Measurements from ENCODE around the gene PALLD.
"Not testable (repeated sequence)": the region's sequence is repeated elsewhere in the genome, so short reads cannot be mapped to it uniquely, and the experiment has no call there.

The PALLD gene

DNA sequence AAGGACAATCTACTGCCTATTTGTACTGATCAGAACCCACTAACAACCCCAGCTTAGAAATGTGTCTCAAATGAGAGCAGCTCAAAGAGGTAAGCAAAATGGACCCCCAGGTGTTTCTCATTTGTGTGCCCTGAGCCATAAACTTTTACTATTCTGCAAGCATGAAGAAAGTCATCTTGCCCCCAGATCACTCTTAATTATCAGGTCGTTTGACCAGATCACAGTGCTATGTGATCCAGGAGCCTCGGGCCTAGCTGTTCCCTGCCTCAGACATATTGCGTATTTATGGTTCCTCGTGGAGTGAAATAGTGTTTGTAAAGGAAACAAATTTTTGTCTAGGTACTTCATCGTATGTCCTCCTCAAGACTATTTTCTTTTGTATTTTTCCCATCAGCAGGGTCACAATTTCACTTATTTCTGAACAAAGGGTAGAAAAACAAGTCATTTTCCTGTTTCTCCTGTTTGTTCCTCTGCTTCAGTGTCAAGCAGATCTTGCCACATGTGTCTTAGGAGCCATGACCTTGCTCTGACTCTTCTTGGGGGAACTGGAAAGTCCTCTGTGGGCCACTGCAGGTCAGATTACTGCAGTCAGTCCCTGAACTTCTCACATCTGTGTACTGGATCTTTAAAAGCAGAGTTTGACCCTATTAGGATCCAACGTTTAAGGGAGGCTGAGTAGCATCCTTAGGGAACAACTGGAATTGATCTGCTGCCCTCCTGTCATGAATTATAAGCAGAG lies 194.9 kb downstream of the PALLD start:
- in situ Hi-C loops (cut with MboI; ENCODE audit: low sequenced_read_pairs), result no loop called here

DNA sequence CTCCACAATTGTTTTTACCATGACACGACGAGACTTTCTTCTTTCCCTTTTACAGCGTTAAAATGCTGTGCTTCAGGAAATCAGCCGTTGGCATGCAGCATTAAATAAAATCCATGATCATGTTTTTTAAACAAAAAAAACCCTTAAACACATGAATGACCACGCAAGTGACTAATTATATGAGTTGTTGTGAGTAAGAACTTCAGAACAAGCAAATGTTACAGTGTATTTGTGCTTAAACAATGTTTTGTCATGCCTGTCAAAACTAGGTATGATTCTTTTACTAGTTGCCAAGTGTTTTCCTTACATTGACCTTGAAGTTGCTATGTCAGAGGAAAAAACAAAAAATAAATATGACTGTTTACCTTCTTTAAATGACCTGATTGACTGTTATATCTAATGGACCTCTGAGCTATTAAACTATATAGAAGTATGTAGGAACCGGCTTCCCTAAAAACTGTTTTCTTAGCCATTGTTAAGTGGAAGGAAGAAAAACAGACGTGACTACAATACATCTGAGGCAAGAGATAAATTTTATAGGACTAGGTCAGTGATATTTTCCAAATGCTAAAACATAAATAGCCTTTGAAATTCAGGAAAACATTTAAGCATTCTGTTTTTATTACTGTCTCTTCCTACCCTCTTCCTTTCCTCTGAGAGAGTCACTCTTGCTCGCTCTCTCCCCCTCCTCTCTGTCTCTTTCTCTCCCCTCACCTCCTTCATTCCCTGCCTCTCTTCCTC lies 197.1 kb downstream of the PALLD start:
- in situ Hi-C loops (cut with MboI; ENCODE audit: low sequenced_read_pairs), result no loop called here

DNA sequence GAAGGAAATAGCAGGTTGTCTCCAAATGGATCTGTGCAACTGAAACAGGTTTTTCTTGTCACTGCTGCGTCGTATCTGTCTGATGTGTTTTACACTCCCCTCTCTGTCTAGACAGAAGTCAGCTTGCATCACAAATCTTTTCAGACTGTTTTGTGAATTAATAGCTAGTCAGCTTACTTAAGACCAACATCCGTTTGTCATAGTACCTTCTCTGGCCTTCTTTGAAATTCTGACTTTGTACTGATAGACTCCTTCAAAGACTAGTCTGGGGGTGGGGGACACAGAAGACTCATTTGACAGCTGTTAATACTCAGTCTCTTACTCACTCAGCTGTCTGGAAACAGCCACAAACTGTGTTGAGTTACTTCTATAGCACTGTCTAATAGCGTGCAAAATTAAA lies 197.8 kb downstream of the PALLD start:
- in situ Hi-C loops (cut with MboI; ENCODE audit: low sequenced_read_pairs), result no loop called here

DNA sequence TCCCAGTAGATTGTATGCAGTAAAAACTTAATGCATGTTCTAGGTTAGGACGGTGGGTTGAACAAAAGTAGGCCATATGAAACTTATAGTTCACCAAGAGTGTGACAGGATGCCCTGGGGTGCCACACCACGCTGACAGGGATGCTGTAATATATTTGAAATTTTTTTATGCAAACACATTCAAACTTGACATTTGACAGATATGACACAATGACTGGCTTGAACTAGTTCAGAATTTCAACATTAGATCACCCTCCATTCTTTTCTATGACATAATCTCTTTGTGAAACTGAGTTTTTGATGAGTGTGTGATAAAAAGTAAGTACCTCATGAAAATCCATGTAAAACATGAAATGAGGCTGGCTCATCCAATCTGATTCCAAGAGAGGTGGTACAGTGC lies 198.4 kb downstream of the PALLD start:
- in situ Hi-C loops (cut with MboI; ENCODE audit: low sequenced_read_pairs), result no loop called here

DNA sequence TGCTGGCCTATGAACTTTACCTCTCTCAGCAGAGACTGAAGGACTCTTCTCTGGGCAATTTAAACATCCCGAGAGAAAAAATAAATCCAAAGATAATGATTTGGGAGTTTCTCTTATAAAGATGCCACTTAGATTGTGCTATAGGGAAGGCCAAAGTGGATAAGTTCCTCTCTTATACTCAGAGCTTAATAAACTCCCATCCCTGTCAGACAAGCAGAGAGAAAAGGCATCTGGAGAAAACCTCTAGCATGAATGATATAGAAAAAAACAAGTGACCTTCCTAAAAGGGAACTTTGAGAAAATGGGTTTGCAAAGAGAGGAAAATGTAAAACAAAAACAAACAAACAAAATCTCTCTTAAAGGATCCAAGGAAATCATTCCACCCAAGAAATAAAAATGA lies 199.4 kb downstream of the PALLD start:
- in situ Hi-C loops (cut with MboI; ENCODE audit: low sequenced_read_pairs), result no loop called here

DNA sequence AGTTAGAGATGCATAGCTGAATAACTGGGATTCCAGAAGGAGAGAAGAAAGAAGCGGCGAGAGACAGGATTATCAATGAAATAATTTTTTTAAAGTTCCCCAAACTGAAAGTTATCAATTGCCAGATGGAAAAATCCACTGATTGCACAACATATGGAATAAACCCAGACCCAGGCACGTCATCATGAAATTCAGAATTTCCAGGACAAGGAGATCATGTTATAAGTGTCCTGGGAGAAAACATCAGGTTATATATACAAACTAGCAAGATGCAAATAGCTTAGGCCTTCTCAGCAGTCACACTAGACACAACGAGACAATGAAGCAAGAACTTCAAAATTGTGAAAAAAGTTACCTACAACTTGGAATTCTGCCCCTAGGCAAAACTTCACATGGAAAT lies 200.0 kb downstream of the PALLD start:
- in situ Hi-C loops (cut with MboI; ENCODE audit: low sequenced_read_pairs), result no loop called here

DNA sequence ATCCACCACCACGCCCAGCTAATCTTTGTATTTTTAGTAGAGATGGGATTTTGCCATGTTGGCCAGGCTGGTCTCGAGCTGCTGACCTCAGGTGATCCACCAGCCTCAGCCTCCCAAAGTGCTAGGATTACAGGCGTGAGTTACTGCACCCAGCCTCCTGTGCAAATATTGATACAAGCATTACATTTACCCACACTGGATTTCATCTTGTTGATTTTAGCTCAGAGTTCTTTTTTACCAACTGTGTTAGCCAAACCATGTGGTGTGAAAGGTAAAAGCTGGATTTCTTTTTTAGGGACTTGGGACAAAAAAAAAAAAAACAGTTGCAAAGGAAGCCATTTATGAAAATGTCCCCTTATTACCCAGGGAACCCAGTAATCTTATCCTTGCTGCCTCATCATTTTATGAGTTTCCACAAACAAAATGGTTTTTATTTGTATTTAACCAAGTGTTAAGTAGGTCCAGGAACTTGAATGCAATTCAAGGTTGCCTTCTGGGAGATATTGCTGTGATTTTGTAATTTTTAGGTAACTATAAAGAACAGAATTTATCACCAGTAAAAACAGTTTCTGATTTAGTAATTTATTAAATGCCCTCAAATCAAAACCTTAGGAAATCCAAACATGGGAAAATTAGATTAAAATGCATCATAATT lies 202.5 kb downstream of the PALLD start:
- in situ Hi-C loops (cut with MboI; ENCODE audit: low sequenced_read_pairs), result no loop called here

DNA sequence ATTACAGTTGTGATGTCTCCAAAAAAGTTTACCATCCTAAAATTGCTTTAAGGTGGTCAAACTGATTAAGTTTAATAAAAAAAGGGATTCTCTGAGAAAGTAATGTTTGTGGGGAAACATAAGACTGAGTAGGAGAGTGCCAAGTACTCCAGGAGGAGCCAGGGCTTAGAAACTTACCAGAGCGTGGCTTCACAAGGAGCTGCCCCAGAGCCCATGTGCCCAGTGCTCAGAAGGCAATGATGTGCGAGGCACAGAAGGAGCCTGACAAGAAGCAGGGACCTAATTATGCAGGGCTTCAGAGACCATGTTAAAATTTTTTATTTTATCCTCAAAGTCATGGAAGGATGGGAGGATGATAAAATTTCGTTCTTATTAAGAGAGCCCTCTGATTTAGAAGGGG lies 204.2 kb downstream of the PALLD start:
- in situ Hi-C loops (cut with MboI; ENCODE audit: low sequenced_read_pairs), result no loop called here

DNA sequence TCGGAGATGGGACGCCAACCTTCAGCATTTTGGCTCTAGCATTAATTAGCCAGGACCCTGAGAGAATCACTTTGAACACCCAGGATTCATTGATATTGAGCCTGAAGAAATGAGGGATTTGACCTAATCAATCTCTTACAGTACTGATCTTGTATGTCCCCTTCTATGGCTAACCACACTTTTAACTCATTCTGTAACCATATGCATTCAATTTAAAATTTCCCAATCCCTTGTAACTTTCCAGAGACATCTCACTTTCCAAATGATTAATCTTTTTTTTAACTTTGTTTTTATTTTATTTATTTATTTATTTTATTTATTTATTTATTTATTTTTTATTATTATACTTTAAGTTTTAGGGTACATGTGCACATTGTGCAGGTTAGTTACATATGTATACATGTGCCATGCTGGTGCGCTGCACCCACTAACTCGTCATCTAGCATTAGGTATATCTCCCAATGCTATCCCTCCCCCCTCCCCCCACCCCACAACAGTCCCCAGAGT lies 205.8 kb downstream of the PALLD start:
- in situ Hi-C loops (cut with MboI; ENCODE audit: low sequenced_read_pairs), result not testable (repeated sequence)

DNA sequence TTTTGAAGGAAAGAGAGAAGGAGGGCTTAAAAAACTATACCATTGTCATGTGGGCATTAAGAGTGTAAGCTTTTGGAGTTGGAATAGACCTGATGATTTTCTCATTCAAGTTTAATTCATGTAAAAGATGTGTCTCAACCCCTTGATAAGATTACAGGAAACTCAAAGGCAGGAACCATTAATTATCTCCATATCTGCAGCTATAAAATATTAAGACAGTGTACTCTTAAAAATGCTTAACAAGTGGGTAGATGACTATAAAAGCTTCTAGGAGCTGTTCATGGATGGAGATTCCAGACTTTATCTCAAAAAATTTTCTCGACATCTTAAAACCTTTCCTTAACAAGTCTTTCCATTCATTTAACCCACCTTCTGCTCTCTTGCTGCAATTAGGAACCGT lies 208.3 kb downstream of the PALLD start:
- in situ Hi-C loops (cut with MboI; ENCODE audit: low sequenced_read_pairs), result no loop called here

DNA sequence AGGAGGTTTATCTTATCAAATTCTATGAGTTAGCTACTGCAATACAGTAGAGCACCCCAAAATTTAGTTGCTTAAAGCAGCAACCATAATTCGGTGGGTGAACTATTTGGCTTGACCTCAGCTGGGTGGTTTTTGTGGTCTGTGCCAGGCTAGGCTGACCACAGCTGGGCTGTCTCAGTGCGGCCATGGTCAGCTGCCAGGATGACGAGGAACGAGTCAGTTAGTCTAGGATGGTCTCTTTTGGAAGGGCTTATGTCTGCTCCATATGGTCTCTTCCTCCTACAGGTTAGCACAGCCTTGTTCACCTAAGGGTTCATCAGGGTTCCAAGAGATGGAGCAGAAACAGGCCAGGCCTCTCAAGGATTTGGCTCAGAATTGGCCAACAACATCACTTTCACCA lies 210.4 kb downstream of the PALLD start:
- in situ Hi-C loops (cut with MboI; ENCODE audit: low sequenced_read_pairs), result no loop called here

DNA sequence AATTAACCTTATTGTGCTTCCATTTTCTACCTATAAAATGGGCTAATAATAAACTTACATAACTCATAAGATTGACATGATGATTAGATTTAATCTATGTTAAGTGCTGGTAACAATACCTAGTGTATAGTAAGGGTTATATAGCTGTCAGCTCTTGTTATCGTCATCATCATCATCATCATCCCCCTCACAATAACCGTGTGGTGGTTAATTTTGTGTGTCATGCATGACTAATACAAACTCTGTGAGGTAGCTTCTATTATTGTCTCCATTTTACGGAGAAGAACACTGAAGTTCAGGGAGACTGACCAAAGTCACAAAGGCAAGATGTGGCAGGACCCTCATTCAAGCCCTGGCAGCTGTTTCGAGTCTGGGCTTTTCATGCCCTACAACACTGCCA lies 211.3 kb downstream of the PALLD start:
- in situ Hi-C loops (cut with MboI; ENCODE audit: low sequenced_read_pairs), result no loop called here

DNA sequence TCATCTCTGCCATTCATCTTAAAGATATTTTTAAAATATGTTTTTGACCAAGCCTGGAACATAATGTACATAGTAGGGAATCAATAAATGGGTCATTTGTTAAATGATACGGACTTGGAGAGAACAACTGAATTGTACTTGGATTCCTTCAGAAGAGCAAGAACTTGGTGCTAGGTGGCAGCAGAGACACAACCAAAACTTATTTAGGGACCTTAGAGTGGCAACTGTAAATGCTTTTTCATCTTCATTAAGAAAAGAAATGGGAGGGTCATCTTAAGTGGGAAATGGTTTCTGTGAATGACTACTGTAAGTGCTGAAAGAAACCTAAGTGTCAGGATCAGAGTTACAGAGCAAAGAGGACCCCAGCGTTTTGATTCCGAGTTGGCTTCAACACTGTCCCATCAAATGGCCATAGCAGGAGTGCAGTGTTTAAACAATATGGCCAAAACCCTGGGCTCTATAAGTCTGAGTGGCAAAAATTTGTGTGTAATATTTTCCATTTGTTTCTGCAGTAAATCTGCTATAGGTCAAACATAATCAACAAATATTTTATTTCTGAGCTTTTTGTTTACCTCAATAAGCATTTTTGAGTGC lies 213.6 kb downstream of the PALLD start:
- in situ Hi-C loops (cut with MboI; ENCODE audit: low sequenced_read_pairs), result no loop called here

DNA sequence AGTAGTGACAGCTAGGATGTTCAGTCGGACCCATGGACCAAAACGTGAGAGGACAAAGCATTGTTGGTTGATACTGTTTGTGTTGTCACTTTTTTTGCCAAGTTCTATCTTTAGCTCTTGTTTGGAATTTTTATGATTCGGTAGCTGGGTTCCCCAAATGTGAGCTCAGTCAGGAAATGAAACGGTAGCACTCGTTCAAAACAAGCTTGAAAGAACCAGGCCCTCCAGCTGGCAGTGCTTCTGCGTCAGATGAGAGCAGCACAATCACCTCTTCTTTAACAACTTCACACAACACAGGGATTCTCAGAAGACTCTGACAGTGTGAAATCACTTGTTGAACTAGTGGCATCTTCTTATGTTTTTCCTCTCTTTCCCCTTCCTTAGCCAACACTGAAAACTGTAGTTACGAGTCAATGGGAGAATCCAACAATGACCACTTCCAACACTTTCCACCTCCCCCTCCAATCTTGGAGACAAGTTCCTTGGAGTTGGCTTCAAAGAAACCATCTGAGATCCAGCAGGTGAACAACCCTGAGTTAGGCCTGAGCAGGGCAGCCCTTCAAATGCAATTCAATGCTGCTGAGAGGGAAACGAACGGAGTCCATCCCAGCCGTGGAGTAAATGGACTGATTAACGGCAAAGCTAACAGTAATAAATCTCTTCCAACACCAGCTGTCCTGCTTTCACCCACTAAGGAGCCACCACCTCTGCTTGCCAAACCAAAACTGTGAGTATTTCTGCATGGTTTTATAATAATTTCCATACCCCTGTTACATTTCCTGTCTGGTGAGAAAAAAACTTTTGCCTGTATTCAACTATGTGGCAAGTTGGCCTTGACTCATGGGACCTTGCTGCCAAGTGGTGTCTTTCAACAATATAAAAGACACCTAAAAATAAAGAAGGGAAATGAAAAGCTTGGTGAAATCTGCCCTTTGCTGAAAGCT lies 214.6 kb downstream of the PALLD start:
- in situ Hi-C loops (cut with MboI; ENCODE audit: low sequenced_read_pairs), result no loop called here

DNA sequence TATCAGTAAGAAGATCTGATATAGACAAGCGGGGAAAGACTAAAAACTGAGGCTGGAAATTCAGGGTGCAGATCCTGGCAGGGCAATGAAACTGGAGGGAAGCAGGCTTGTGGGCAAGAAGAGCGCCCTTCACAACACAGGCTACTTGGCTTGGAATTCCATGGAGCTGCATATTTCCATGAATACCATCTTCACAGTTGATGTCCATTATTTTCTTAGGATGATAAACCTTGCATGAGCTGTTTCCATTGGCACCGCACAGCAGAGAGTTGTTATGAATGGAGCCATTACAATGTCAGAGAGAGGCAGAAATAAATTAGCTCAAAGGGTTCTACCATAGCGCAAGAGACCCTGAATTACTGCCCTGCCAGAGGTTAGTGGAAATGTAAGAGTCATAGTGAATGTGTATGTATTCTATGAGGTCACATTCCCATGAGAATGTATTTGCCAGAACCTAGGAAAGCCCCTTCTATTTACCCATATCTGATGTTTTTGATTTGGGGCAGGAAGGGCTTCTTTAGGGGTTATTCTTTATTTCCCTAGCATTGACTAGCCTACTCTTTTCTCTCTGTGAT lies 215.6 kb downstream of the PALLD start:
- in situ Hi-C loops (cut with MboI; ENCODE audit: low sequenced_read_pairs), result no loop called here

DNA sequence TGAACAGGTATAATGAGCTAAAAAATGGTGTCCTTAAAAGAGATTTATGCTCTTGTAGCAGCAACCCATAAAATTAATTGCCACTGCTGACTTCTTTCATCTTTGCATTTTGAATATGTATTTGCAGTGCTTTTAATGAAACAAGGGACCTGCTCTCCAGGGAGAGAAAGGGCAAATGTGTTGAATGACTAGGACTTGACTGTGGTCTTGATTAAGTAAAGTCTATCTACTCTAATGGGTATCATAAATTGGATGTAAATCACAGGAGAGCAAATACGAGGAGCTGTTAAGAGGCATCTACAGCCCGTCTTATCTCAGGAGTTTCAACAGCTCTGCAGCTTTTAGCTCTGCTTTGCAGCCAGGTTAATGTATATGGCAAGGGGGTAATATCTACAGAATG lies 216.4 kb downstream of the PALLD start:
- in situ Hi-C loops (cut with MboI; ENCODE audit: low sequenced_read_pairs), result no loop called here

DNA sequence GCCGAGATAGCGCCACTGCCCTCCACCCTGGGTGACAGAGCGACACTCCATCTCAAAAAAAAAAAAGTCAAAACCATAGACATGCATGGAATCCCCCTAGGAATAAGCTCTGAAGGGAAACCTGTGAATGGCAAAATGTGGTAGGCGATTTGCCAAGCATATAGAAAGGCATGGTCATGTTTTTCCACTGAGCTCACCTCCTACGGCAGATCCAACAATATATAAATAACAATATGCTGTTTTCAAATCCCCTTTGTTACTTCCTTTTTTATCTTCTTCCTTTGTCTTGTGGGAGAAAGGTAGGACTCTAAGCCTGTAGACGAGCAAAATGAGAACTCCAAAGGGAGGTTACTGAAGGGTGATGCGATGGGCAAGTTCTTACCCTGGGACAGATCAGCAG lies 219.0 kb downstream of the PALLD start:
- in situ Hi-C loops (cut with MboI; ENCODE audit: low sequenced_read_pairs), result no loop called here

DNA sequence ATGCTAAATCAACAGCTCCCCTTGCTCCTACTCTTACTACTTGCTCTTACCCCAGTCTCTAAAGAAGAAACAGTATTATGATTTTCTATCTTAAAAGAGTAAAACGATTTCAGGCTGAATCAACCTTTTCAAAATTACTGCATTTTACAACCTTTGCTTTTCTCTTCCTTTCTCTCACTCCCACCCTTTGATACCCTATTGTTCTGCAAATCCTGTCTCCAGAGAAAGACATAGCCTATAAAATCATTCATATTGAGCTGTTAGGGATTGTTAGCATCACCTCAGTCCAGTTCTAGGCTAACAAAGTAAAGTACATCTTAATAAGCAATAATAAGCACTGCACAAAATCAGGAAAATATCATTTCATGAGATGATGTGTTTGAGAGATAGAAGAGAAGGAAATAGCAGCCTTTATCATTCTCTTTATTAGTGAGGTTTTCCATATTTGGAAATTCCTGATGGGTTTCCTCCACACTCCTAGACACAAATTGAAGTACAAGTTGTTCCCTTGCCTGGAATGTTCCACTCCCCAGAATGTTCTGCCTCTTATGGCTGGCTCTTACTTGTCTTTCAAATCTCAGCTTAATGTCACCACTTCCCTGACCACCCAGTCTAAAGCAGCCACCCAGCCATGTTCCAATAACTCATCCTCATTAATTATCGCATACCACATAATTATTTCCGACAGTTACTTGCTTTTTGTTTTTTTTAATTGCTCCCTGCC lies 219.7 kb downstream of the PALLD start:
- in situ Hi-C loops (cut with MboI; ENCODE audit: low sequenced_read_pairs), result no loop called here

DNA sequence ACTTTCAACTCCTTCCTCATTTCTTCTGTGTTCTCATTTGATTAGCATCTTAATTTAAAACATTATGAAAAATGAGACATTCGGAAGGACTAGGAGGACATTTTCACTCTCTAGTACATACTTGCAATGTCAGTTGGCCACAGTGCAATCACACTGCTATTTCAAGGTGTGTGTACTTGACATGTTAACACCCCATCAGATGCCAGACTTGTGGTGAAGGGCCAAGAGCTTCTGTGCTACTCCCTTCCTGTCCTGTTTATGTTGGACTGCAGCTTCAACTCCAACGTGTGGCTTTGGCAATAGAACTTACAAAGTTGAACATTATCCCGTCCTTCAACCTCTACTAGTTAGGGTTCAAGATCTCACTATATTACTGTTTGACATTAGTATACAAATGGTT lies 221.0 kb downstream of the PALLD start:
- in situ Hi-C loops (cut with MboI; ENCODE audit: low sequenced_read_pairs), result no loop called here

All from hTERT RPE-1 (cell line).